SU-DHL-6 (cell line): ENCODE data around the gene GSTCD.

Experiments used
- EZH2phosphoT487 ChIP-seq: fragments of 200-600 bp; sonication (generic), shearing (Covaris generic); conservative IDR thresholded peaks from 2 replicates; pipeline ENCODE4 v1.6.1; 2018; ENCODE audit warnings: mild to moderate bottlenecking, antibody characterized with exemption, low read length, moderate library complexity, mixed read lengths
- TF ChIP-seq, protein P1 (sequence below): fragments of 200-600 bp; sonication (generic); IDR thresholded peaks from one replicate; pipeline ENCODE4 v1.5.1; 2017; ENCODE audit warnings: antibody characterized with exemption, mild to moderate bottlenecking, low read length, moderate library complexity; ENCODE audit not compliant: insufficient read depth, poor library complexity, severe bottlenecking

DNA sequence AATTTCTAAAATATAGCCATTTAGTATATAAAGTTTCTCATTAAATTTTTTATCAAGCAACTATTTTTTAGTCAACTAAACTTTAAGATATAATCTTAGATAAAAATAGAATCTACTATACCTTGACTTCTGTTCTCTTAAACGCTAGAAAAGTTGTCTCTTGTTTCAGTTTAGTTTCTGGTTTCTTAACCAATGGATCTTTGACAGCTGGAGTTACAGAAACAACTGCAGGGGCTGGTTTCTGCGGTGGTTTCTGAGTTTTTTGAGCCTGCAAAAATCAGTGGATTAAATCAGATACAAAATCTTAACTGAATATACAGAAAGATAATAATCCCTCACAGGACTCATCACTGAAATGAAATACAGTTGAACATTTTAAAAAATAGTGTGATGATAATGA is 22.0 kb upstream of the GSTCD start:
- TF ChIP-seq, protein P1, sequence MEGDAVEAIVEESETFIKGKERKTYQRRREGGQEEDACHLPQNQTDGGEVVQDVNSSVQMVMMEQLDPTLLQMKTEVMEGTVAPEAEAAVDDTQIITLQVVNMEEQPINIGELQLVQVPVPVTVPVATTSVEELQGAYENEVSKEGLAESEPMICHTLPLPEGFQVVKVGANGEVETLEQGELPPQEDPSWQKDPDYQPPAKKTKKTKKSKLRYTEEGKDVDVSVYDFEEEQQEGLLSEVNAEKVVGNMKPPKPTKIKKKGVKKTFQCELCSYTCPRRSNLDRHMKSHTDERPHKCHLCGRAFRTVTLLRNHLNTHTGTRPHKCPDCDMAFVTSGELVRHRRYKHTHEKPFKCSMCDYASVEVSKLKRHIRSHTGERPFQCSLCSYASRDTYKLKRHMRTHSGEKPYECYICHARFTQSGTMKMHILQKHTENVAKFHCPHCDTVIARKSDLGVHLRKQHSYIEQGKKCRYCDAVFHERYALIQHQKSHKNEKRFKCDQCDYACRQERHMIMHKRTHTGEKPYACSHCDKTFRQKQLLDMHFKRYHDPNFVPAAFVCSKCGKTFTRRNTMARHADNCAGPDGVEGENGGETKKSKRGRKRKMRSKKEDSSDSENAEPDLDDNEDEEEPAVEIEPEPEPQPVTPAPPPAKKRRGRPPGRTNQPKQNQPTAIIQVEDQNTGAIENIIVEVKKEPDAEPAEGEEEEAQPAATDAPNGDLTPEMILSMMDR = no peak
- TF ChIP-seq EZH2phosphoT487 = no peak
